ENCODE data around the gene TMTC4.

DNA sequence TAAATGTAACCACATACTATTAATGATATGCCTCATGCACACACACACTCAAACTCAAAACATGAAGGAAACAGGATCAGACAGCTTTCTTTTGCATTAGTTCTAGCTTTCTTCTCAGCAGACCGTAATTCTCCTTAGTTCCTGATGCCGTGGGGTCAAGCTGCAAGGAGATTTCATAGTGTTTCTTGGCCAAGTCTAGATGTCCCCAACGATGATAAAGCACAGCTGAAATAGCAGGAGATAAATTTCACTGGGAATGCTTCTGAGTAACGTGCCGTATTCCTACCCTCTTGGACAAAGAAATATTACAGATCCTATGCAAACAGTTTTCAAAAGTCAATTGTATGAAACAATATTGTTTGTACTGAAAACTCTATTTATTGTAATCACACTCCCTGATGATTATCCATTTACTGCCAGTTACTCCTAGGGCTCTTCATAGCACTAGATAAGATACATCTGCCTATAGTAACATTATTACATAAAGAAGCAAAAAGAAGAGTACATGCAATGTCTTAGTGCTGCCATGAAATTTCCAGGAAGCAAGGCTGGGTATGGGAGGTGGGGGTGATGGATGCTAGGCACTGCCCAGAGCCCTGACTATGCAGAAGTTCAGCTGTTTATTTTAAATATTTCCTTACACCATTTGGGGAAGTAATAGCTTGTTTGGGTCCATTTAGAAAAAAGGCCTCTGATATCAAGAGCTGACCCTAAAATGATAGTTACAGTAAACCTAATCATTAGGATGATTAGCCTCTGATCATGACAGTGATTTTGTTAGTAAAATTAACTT lies 69.5 kb downstream of the TMTC4 start:
- no peak for TF ChIP-seq MYC (IDR thresholded peaks at IDR 0.05; ENCODE audit: insufficient read depth, insufficient read length, insufficient replicate concordance, low read length, severe bottlenecking)
- TF ChIP-seq, protein P1, sequence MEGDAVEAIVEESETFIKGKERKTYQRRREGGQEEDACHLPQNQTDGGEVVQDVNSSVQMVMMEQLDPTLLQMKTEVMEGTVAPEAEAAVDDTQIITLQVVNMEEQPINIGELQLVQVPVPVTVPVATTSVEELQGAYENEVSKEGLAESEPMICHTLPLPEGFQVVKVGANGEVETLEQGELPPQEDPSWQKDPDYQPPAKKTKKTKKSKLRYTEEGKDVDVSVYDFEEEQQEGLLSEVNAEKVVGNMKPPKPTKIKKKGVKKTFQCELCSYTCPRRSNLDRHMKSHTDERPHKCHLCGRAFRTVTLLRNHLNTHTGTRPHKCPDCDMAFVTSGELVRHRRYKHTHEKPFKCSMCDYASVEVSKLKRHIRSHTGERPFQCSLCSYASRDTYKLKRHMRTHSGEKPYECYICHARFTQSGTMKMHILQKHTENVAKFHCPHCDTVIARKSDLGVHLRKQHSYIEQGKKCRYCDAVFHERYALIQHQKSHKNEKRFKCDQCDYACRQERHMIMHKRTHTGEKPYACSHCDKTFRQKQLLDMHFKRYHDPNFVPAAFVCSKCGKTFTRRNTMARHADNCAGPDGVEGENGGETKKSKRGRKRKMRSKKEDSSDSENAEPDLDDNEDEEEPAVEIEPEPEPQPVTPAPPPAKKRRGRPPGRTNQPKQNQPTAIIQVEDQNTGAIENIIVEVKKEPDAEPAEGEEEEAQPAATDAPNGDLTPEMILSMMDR (IDR thresholded peaks at IDR 0.05 in 2 of 3, conservative IDR thresholded peaks at IDR 0.05 in 1 of 3; ENCODE audit: control insufficient read depth in 2 of 3, extremely low read depth in 1 of 3, insufficient read depth in 1 of 3, low read depth in 3 of 3, low read length in 3 of 3) = no peak
- no peak for TF ChIP-seq YY1 (IDR thresholded peaks at IDR 0.05; ENCODE audit: low read depth, low read length)
- TF ChIP-seq ZBTB33 (IDR thresholded peaks at IDR 0.05) = no peak
- TF ChIP-seq CREB1 (IDR thresholded peaks at IDR 0.05; ENCODE audit: low read depth) = no peak
- TF ChIP-seq ATF2 (IDR thresholded peaks at IDR 0.05; ENCODE audit: low read length) = no peak
- no peak for TF ChIP-seq ESRRA (IDR thresholded peaks at IDR 0.05; ENCODE audit: low read length)
- TF ChIP-seq TCF7 (IDR thresholded peaks at IDR 0.05; ENCODE audit: borderline replicate concordance) = no peak
- no peak for TF ChIP-seq HCFC1 (IDR thresholded peaks at IDR 0.05; ENCODE audit: low read length)
- TF ChIP-seq PAX5 (IDR thresholded peaks at IDR 0.05; ENCODE audit: borderline replicate concordance, low read depth, low read length) = no peak
- no peak for TF ChIP-seq RELA (IDR thresholded peaks at IDR 0.05; ENCODE audit: borderline replicate concordance, partially characterized antibody)
